HG03196 (cell line): ENCODE measurements around the gene USP27X.

ENCODE experiments used
- ATAC-seq: cut with Tn5 transposase; IDR thresholded peaks from one replicate; pipeline ENCODE4 v1.9.1; 2021; ENCODE audit not compliant: unreplicated experiment

USP27X gene

GRCh38 chrX:49878834-49879655, at the start of gene USP27X:
USP27X (plus strand) TSS chrX:49879484; CDS start chrX:49880308, 824 bp downstream.
- ATAC-seq, result peak; percentile 91

DNA sequence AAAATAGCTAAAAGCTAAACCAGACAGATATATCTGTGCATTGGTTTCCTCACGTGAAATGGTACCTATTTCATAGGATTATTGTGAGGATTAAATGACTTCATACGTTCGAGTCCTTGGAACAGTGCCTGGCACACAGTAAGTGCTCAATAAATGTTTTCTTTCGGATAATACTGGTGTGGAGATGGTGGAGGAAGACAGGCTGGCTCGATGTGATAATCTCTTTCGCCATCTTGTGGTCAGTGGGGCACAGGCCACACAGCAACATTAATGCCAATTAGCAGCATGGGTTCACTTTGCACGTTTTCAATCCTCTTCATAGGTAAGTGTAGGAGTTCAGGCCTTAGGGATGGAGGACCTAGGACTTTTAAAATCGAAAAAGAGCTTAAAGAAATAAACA, 40.9 kb upstream of the USP27X start:
- ATAC-seq, result no peak

- ATAC-seq, result no peak
These were observed 38.6 kb upstream of the USP27X start for GRCh38 chrX:49840679-49841078.

DNA sequence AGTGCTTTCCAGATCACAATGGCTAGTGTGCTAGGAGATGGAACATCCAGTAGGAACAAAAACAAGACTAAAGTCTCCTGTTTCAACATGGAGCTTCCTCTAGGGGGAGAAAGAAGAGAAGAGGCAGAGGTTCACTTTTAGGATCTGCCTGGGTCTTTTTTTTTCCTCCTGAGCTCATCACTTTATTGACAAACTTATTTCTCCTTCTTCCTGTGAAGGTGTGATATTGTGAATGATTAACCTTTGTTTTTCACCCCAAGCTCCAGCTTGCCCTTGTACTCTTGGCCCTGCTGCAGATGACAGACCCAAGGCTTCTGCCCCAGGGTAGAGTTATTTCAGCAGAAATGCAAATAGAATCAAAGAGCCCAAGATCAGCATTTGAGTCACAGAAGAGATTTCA, 36.7 kb upstream of the USP27X start:
- ATAC-seq, result no peak

- ATAC-seq, result no peak
These were observed 34.7 kb upstream of the USP27X start for GRCh38 chrX:49844611-49845010.

- ATAC-seq, result no peak
These were observed 33.4 kb upstream of the USP27X start for GRCh38 chrX:49845701-49846403.

DNA sequence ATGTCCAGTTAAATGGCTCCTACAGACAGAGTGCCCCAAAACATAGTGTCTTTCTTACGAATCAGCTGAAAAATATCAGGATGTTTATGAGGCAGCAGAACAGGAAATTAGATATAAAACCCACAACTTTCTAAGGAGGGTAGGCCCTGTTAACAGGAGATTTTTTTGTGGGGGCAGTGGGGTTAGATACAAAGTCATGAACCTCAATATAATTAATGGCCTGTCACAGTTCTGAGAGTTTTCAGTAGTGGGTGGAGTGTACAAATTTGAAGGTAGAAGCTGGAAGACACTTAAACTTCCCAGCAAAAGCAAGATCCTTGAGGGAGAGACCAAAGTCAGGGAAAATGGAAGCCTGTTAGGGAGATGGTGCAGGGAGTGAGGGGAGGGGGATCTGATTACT, 32.8 kb upstream of the USP27X start:
- no peak for ATAC-seq

- ATAC-seq, result no peak
These were observed 31.0 kb upstream of the USP27X start for GRCh38 chrX:49848275-49848674.

- no peak for ATAC-seq
These were observed 29.3 kb upstream of the USP27X start for GRCh38 chrX:49850028-49850427.

GRCh38 chrX:49853661-49854060, 25.6 kb upstream of the USP27X start:
- ATAC-seq, result no peak

- ATAC-seq, result no peak
These were observed 22.5 kb upstream of the USP27X start for GRCh38 chrX:49856819-49857218.

DNA sequence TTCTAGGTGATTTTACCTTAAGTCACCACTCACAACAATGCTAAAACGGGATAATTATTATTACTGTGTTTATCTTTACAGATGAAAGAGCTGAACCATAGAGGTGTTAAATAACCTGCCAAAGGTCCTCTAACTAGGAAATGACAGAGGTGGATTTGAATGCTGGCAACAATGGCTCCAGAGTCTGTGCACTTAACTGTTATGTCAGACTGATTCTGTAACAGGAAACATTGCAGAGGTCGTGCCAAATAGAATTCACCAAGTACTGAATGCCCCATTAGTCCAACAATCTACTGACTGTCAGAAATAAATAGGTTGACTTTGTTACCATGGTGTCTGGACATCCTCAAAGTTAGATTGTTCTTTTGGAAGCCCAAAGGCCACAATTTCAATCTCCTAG, 20.9 kb upstream of the USP27X start:
- ATAC-seq, result no peak

- no peak for ATAC-seq
These were observed 19.8 kb upstream of the USP27X start for GRCh38 chrX:49859491-49859890.

DNA sequence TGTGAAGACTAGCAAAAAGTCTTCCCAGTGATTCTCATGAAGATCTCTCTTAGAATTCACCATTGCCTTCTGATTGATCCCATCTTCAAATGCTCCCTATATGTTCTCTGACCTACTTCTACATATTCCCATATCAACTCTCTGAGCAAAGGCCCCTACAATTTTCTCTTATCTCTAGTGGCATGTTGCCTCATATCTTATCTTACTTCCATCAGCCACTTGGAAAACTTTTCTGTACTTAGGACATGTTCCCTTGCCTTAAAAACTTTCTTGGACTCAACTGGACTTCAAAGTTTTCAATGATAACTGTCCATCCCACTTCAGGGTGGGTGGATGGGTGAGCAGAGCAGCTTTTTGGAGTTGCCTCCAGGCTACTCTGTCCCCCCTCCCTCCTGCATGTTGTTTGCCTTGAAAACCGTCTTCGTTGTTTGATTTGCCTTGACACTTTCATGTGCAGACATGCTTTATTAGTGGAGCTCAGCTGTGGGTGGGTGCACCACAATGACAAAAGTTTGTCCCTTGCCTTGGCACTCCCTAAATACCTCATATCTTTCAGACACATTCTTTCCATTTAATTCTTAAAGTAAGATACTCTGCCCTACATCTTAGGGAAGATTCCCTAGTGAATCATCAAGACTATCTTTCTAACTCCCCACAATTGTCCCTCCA, 18.3 kb upstream of the USP27X start:
- no peak for ATAC-seq

DNA sequence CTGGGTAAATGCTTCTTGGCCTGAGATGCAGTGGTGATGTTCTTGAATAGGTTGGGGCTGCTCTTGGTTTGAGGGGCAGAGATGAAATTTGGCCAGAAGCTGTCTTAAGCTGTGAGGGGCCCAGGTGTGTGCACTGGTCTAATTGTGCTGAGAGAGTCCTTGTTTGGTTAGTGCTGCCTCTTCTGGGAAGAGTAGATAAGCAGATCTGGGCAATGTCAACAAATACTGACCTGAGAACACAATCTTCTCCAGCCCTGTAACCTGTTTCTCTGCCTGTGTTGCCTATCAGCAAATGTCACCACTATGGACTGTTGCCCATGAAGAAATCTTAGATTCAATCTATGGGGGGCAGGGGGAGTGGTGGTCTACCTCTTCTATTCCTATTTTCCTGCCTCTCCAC, 17.2 kb upstream of the USP27X start:
- no peak for ATAC-seq

GRCh38 chrX:49868739-49869138, 10.5 kb upstream of the USP27X start:
- ATAC-seq, result no peak

DNA sequence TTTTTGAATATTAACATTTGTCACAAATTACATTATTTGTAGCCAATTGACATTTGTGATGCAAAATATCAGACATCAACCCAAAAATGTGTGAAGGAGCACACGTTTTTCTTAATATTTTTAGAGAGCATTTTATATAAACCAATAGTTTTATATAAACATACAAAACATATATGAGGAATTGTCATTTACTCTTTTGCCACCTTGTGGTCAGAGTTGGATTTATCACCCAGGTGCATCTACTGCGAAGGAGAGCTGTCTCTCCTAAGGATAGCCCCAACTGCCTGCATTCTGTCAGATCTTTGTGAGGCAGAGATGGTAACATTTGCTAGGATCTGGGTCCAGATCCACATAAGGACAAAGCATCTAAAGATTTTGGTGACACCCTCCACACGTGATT, 2.5 kb upstream of the USP27X start:
- ATAC-seq, result no peak

- no peak for ATAC-seq
These were observed 1.7 kb upstream of the USP27X start for GRCh38 chrX:49877397-49878101.

GRCh38 chrX:49878128-49878833, 1.0 kb upstream of the USP27X start:
- no peak for ATAC-seq

DNA sequence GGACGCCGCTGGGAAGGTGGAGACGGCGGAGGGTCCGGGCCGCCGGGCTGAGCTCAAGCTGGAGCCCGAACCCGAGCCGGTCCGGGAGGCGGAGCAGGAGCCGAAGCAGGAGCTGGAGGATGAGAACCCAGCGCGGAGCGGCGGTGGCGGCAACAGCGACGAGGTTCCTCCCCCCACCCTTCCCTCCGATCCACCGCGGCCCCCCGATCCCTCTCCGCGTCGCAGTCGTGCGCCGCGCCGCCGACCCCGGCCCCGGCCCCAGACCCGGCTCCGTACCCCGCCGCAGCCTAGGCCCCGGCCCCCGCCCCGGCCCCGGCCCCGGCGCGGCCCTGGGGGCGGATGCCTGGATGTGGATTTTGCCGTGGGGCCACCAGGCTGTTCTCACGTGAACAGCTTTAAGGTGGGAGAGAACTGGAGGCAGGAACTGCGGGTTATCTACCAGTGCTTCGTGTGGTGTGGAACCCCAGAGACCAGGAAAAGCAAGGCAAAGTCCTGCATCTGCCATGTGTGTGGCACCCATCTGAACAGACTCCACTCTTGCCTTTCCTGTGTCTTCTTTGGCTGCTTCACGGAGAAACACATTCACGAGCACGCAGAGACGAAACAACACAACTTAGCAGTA, 483 bp downstream of the USP27X start:
- no peak for ATAC-seq
